GM19035 (cell line): ENCODE results near the gene PGM2.

ENCODE experiments used
- ATAC-seq: cut with Tn5 transposase; IDR thresholded peaks from one replicate; pipeline ENCODE4 v1.9.1; 2021; ENCODE audit not compliant: unreplicated experiment

Gene PGM2

DNA sequence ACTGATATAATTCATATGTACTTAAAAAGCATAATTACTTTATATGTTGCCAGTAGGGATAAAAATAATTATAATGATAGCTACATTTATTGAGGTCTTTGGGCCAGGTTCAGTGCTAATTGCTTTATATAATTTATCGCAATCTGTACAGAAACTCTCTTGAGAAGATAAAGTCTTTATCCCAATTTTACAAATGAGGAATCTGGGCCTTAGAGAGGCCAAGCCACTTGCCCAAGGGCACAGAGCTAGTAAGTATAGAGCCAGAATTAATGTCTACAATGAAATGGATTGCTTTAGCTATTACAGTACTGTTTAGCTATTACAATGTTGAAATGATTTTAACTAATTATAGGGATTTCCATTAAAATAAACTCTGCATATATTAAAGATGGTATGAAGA lies 33.8 kb downstream of the PGM2 start:
- no peak for ATAC-seq

GRCh38 chr4:37862961-37863360 lies 36.5 kb downstream of the PGM2 start:
- ATAC-seq, result no peak

GRCh38 chr4:37864786-37865185 lies 38.3 kb downstream of the PGM2 start:
- no peak for ATAC-seq

GRCh38 chr4:37865450-37865849 lies 39.0 kb downstream of the PGM2 start:
- ATAC-seq, result no peak

GRCh38 chr4:37867102-37867501 lies 40.6 kb downstream of the PGM2 start:
- ATAC-seq, result no peak

GRCh38 chr4:37868238-37868637 lies 41.8 kb downstream of the PGM2 start:
- no peak for ATAC-seq

DNA sequence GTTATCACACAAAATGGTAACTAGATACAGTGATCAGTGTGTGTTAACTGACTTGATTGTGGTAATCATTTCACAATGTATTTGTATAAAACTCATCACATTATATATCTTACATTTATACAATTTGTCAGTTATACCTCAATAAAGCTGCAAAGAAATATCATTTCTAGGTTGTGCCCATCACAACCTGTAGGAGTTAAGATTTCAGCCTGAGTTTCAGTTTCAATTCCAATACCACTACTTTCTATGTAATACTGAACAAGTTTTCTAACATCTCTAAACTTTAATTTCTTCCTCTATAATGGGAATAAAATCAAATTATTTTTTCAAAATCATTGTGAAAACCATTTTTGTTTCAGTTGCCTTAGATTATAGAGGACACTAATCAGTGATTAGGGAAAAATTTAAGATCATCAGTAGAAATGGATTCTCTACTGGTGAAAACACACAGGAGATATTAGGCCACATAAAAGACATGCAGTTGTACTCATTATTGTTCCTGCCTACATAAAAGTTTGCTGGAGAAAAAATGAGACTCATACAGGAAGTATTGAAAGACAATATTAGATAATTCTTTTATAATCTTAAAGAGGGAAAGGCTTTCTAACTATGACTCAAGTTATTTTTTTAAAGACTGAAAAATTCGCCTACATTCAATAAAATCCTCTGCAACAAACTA lies 46.0 kb downstream of the PGM2 start:
- no peak for ATAC-seq

DNA sequence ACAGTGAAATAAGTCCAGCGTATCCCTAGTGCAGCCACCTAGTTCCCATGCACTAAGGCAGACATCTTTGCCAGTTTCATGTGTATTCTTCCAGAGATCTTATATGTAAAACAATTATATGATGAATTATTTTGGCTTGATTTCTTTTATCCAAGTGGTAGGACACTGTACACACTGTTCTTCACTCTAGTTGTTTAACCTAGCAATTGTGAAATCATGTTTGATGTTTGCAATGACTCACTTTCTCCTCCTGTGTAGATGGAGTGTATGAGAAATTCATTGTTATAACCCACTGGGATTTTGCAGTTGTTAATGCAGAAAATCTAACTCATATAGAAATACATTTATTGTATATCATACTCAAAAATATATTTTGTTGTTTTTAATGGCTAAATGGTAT lies 46.9 kb downstream of the PGM2 start:
- no peak for ATAC-seq

- no peak for ATAC-seq
Measured at GRCh38 chr4:37876156-37876555, 49.7 kb downstream of the PGM2 start.

DNA sequence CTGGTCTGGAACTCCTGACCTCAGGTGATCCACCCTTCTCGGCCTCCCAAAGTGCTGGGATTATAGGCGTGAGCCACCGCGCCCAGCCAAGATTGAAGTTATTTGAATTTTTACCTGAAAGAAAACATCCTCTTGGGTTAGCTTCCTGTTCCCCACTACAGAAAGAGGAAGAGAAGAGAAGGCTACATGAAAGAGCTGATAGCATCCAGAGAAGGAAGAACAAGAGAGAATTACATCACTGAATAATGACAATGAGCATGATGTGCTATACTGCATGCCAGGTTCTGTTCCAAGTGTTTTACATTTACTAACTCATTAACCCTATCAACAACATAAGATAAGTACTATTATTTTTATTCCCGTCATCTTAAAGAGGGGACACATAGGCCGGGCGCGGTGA lies 52.9 kb downstream of the PGM2 start:
- no peak for ATAC-seq

- ATAC-seq, result no peak
Measured at GRCh38 chr4:37881811-37882210, 55.3 kb downstream of the PGM2 start.

- ATAC-seq, result no peak
Measured at GRCh38 chr4:37882665-37883296, 56.3 kb downstream of the PGM2 start.

DNA sequence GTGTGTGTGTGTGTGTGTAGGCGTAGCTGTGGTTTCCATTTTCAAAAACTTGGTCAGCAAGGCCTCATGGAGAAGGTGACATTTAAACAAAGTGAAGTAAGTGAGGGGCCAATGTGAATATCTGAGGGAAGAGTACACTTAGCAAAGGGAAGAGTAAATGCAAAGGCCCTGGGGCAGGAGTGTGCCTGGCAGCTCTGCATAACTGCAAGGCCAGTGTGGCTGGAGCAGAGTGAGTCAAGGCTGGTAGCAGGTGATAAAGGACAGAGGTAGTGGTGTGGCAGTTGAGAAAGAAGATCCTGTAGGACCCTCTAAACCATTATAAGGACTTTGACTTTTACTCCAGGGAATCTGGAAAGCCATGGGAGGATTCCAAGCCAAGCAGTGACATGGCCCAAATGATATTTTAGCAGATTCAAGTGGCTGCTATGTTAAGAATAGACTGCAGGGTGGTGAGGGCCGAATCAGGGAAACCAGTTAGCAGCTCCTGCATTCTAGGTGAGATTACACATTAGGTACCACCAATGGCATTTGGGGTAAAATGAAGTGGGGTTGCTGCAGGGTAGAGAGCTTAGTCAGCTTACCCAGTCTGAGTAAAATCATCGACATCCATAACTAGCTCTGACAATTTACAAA lies 58.5 kb downstream of the PGM2 start:
- no peak for ATAC-seq

- ATAC-seq, result no peak
Measured at GRCh38 chr4:37885496-37885895, 59.0 kb downstream of the PGM2 start.

DNA sequence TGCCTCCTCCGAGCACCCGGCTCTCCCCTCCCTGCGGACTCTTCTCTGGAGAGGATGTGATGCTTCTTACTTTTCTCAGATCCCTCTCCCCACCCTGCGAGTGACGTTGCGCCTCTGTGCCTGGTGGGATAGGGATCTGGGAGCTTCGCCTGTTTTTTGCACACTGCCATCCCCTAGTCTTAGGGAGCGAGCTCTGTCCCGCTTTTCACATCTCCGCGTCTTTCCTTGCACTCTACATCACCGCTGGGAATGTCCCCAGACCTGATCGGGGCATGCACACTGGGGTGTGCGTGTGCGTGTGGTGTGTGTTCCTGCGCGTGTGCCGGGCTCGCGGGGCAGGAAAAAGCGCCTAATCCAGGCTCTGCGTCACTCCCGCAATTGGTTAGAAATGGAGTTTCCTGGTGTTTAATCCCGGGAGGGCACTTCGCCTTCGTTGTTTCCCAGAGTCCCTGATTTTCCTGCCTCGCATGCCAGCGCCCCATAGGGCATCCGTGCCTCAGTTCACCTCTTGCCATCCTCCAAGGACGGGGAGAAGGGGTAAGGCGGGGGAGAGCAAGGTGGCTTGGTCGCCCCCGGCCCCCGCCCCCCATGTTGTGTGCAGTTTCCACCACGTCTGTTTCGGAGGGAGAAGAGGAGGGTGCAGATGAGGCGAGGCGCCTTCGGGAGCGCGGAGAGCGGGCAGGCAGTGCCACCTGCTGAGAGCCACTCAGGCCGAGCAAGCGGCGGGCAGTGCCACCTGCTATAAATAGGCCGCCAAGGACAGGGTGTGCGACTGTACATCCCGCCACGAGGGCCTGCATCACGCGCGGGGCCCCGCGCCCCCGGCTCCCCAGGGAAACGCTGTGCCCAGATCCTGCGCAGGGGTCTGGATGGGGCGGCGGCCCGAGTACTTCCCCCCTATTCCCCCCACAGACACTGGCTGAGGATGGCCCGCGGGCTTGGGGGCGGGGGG lies 63.6 kb downstream of the PGM2 start:
- no peak for ATAC-seq

DNA sequence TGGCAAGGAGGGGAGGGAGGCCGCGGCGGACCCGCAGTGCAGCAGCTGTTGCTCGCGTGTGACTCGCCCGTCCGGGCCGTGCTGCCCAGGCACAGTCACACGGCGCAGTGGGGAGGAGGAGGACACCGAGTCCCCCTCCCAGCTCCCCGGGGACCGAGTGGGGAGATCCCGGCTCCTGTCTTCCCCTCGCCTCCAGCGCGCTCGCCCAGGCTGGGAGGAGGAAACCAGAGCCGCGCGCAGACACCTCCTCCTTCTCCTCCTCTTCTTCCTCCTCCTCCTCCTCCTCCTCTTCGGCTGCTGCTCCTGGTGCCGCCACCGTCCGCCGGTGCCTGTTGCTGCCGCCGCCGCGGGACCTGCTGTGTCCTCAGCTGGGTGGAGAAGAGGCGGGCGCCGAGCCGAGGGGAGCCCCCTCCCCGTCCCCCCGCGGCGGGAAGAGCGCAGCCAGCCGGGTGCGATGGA lies 64.3 kb downstream of the PGM2 start, which contains the start of gene TBC1D1:
Gene TBC1D1, plus strand, starts transcription at position 284 of the 459 bp plus-strand sequence. CDS start 11,012 bp downstream, outside the sequence.
- ATAC-seq, result peak; percentile 30

- peak; percentile 57 for ATAC-seq
Measured at GRCh38 chr4:37891260-37892159, 65.0 kb downstream of the PGM2 start.

GRCh38 chr4:37892641-37893040 lies 66.2 kb downstream of the PGM2 start:
- peak; percentile 52 for ATAC-seq

DNA sequence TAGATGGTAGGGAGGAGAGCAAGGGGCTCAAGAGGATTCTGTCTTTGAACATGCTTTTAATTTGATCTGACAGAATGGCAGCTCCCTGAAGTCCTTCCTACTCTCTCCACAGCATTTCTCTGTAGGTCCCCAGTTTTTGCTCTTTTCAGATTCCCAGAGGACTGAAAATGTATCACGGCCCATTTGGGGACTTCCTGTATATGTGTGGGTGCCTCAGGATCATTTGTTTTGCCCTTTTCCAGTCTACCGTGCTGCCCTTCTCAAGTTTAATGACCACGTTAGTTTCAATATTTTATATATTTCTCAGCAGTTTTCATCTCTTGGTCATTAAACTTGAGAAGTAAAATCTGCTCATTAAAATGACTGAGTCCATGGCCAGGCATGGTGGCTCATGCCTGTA lies 66.7 kb downstream of the PGM2 start:
- ATAC-seq, result no peak

DNA sequence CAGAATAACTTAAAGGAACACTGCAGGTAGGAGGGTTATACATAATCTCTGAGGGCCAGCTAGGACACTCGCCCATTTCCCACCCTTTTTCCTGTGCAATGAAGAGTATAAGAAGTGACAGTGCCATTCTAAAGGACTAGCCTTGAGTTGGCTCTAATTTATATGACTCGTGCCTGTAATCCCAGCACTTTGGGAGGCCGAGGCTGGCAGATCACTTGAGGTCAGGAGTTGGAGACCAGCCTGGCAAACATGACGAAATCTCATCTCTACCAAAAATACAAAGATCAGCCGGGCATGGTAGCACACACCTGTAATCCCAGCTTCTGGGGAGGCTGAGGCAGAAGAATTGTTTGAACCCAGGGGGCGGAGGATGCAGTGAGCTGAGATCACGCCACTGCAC lies 68.8 kb downstream of the PGM2 start:
- ATAC-seq, result no peak
